Rectal smooth muscle tissue (tissue), 1 donor: ENCODE measurements around the gene CDK19.
"Not testable (repeated sequence)": the region's sequence is repeated elsewhere in the genome, so short reads cannot be mapped to it uniquely, and the experiment has no call there.

Experiments used
- H3K27ac ChIP-seq: one replicate; pipeline ENCODE4 v1.7.0; 2013; ENCODE audit warnings: low read depth, low read length, inconsistent platforms
- H3K27me3 ChIP-seq: one replicate; pipeline ENCODE4 v1.7.0; 2013; ENCODE audit warnings: low read length; ENCODE audit not compliant: control insufficient read depth, insufficient read depth
- H3K36me3 ChIP-seq: one replicate; pipeline ENCODE4 v1.7.0; 2013; ENCODE audit warnings: low read length; ENCODE audit not compliant: control insufficient read depth, insufficient read depth
- H3K4me1 ChIP-seq: one replicate; pipeline ENCODE4 v1.7.0; 2013; ENCODE audit warnings: low read length; ENCODE audit not compliant: control insufficient read depth, insufficient read depth
- H3K4me3 ChIP-seq: one replicate; pipeline ENCODE4 v1.7.0; 2013; ENCODE audit warnings: low read length
- H3K9ac ChIP-seq: one replicate; pipeline ENCODE4 v1.7.0; 2013; ENCODE audit warnings: low read length

Gene CDK19

DNA sequence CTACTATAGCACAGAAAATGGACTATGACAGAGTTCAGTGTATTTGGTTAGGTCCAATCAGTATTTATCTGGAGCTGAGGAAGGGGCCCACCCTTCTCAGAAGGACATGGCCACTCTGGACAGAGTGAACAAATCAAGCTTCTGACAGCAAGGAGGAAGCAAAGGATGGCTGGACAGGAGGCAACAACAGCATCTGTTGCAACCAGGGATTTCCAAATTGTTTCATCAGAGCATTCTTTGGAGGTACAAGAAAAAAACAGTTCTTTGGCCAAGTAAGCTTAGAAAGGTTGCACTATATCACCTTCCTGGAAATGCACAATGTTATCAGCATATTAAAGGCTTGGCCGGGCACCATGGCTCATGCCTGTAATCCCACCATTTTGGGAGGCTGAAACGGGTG, 220.2 kb downstream of the CDK19 start:
- Histone ChIP-seq H3K27ac (no peak overlapping the region), H3K9ac (no peak overlapping the region), H3K36me3 (no peaks in the 10 kb centered on the region), H3K27me3 (no peaks in the 10 kb centered on the region), H3K4me1 (no peaks in the 10 kb centered on the region), H3K4me3 (no peak overlapping the region)

DNA sequence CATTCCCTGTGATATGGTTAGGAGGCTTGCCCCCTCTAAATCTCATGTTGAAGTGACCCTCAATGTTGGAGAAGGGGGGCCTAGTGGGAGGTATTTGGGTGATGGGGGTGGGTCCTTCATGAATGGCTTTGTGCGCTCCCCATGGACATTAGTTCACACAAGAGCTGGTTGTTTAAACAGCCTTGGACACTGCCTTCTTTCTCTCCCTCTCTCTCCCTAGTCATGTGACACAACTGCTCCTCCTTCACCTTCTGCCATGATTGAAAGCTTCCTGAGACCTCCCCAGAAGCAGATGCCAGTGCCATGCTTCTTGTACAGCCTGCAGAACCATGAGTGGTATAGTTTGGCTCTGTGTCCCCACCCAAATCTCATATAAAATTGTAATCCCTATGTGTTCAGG, 221.6 kb downstream of the CDK19 start:
- Histone ChIP-seq H3K9ac (no peak overlapping the region), H3K4me1 (no peaks in the 10 kb centered on the region), H3K27ac (no peak overlapping the region)

GRCh38 chr6:110592765-110593164, 222.5 kb downstream of the CDK19 start:
- no peak overlapping the region for H3K4me3 ChIP-seq
- H3K27me3 ChIP-seq = no peaks in the 10 kb centered on the region
- no peak overlapping the region for H3K27ac ChIP-seq
- no peaks in the 10 kb centered on the region for H3K4me1 ChIP-seq
- H3K9ac ChIP-seq = no peak overlapping the region
- no peaks in the 10 kb centered on the region for H3K36me3 ChIP-seq

More for the DNA sequence above, 221.6 kb downstream of the CDK19 start:
- Histone ChIP-seq H3K4me3 (no peak overlapping the region), H3K36me3 (no peaks in the 10 kb centered on the region), H3K27me3 (no peaks in the 10 kb centered on the region)

GRCh38 chr6:110590821-110591351, 224.4 kb downstream of the CDK19 start:
- Histone ChIP-seq H3K36me3 (no peaks in the 10 kb centered on the region), H3K4me3 (no peak overlapping the region), H3K4me1 (no peaks in the 10 kb centered on the region), H3K27me3 (no peaks in the 10 kb centered on the region), H3K9ac (no peak overlapping the region), H3K27ac (no peak overlapping the region)

DNA sequence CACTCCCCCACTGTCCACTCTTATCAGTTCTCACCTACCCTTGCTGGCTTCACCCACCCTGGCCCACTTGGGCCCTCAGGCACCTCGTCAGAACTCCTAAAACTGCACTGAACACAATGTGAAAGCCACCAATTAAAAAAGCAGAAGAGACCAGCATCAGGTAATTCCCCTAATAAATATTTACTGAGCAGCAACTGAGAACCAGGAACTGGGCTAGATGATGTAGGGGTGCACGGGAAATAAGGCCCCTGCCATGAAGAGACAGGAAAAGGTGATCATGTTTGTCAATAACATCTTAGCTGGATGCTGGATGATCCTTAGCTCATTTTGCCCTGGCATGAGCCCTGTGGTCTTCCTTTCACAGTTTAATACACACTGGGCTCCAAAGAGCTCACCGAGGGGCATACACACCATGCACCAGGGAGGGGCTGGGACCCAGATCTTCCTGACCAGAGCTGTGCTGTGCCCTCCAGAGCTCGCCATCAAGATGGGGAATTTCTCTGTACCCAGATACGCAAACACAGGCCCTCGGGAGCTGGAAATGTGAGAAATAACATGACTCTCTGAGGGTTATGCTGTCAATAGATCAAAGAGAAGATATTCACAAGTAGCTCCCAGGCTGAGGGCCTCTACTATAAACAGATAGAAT, 225.3 kb downstream of the CDK19 start:
- Histone ChIP-seq H3K36me3 (no peaks in the 10 kb centered on the region), H3K27ac (no peak overlapping the region)

GRCh38 chr6:110587328-110587727, 227.9 kb downstream of the CDK19 start:
- H3K4me3 ChIP-seq = no peak overlapping the region
- H3K36me3 ChIP-seq = no peaks in the 10 kb centered on the region
- no peaks in the 10 kb centered on the region for H3K4me1 ChIP-seq
- H3K9ac ChIP-seq = no peak overlapping the region
- H3K27me3 ChIP-seq = no peaks in the 10 kb centered on the region
- H3K27ac ChIP-seq = no peak overlapping the region

More for the DNA sequence above, 225.3 kb downstream of the CDK19 start:
- H3K27me3 ChIP-seq = no peaks in the 10 kb centered on the region
- no peak overlapping the region for H3K4me3 ChIP-seq
- H3K9ac ChIP-seq = no peak overlapping the region
- no peaks in the 10 kb centered on the region for H3K4me1 ChIP-seq

DNA sequence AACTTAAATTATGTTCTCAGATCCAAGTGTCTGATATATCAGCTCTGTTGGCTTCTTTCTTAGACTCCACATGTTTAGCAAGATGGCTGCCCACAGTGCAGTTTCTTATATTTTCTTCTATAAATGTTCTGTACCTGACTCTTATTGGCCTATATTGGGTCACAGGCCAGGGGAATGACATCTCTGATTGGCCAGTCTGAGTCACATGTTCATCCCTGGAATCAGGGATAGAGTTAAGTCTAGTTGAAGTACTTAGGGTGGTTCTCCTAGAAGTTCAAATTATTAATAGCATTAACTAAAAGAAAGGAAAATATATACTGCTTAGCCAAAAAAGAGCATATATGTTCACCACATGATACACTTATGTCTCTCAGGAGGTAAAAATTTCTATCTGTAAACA, 233.6 kb downstream of the CDK19 start:
- no peak overlapping the region for H3K4me3 ChIP-seq
- no peaks in the 10 kb centered on the region for H3K36me3 ChIP-seq
- no peaks in the 10 kb centered on the region for H3K4me1 ChIP-seq
- no peaks in the 10 kb centered on the region for H3K27me3 ChIP-seq
- no peak overlapping the region for H3K9ac ChIP-seq
- no peak overlapping the region for H3K27ac ChIP-seq

GRCh38 chr6:110577596-110578167, 237.6 kb downstream of the CDK19 start:
- H3K27ac ChIP-seq, H3K36me3 ChIP-seq, H3K9ac ChIP-seq, H3K4me1 ChIP-seq, H3K27me3 ChIP-seq, H3K4me3 ChIP-seq: not testable (repeated sequence)

- Histone ChIP-seq H3K36me3 (no peaks in the 10 kb centered on the region), H3K27me3 (no peaks in the 10 kb centered on the region), H3K4me1 (no peaks in the 10 kb centered on the region), H3K4me3 (no peak overlapping the region), H3K9ac (no peak overlapping the region), H3K27ac (no peak overlapping the region)
Measured at GRCh38 chr6:110575925-110576463, 239.3 kb downstream of the CDK19 start.

- H3K9ac ChIP-seq = no peak overlapping the region
- no peaks in the 10 kb centered on the region for H3K27me3 ChIP-seq
- H3K4me3 ChIP-seq = no peak overlapping the region
- no peaks in the 10 kb centered on the region for H3K36me3 ChIP-seq
- no peak overlapping the region for H3K27ac ChIP-seq
- H3K4me1 ChIP-seq = no peaks in the 10 kb centered on the region
Measured at GRCh38 chr6:110574817-110575216, 240.5 kb downstream of the CDK19 start.

DNA sequence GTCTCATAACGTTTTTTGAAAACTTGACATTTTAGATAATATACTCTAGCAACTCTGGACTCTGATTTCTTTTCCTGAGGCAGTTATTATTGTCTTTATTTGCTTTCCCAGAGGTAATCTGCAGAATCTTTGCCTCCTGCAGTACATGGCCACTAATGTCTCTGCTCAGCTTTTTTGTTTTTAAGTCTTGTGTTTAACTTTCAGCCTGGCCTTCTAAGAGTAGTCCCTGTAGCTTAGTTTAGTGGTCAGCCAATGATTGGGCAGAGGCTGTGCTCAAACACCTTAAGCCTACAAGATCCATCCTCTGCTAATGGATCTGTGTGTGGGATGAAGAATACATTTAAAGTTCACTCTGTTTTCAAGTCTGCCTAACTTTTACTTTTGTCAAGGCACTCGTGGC, 241.7 kb downstream of the CDK19 start:
- Histone ChIP-seq H3K27ac (no peak overlapping the region), H3K4me3 (no peak overlapping the region), H3K9ac (no peak overlapping the region), H3K27me3 (no peaks in the 10 kb centered on the region), H3K36me3 (no peaks in the 10 kb centered on the region), H3K4me1 (no peaks in the 10 kb centered on the region)

GRCh38 chr6:110573136-110573535, 242.1 kb downstream of the CDK19 start:
- Histone ChIP-seq H3K9ac (no peak overlapping the region), H3K4me3 (no peak overlapping the region), H3K27me3 (no peaks in the 10 kb centered on the region), H3K4me1 (no peaks in the 10 kb centered on the region), H3K27ac (no peak overlapping the region), H3K36me3 (no peaks in the 10 kb centered on the region)
